Rectal smooth muscle tissue (tissue), 1 donor: Measurements from ENCODE around the gene CCDC38.

ENCODE experiments used
- H3K27ac ChIP-seq: one replicate; pipeline ENCODE4 v1.7.0; 2013; ENCODE audit warnings: low read depth, low read length, inconsistent platforms
- H3K27me3 ChIP-seq: one replicate; pipeline ENCODE4 v1.7.0; 2013; ENCODE audit warnings: low read length; ENCODE audit not compliant: control insufficient read depth, insufficient read depth
- H3K36me3 ChIP-seq: one replicate; pipeline ENCODE4 v1.7.0; 2013; ENCODE audit warnings: low read length; ENCODE audit not compliant: control insufficient read depth, insufficient read depth
- H3K4me1 ChIP-seq: one replicate; pipeline ENCODE4 v1.7.0; 2013; ENCODE audit warnings: low read length; ENCODE audit not compliant: control insufficient read depth, insufficient read depth
- H3K4me3 ChIP-seq: one replicate; pipeline ENCODE4 v1.7.0; 2013; ENCODE audit warnings: low read length
- H3K9ac ChIP-seq: one replicate; pipeline ENCODE4 v1.7.0; 2013; ENCODE audit warnings: low read length

The CCDC38 gene

GRCh38 chr12:95942524-95943329 is at the start of gene CCDC38:
Gene CCDC38, minus strand, starts transcription at chr12:95942614. Its CDS starts 6,105 bp downstream, at chr12:95936509.
- peak within 1 kb of the TSS; percentile 90 for H3K27ac ChIP-seq
- H3K4me3 ChIP-seq = peak within 1 kb of the TSS; percentile 92
- no peaks in the 10 kb centered on the region for H3K4me1 ChIP-seq
- no peaks in the 10 kb centered on the region for H3K36me3 ChIP-seq
- peak within 1 kb of the TSS; percentile 83 for H3K9ac ChIP-seq
- H3K27me3 ChIP-seq = no peaks in the 10 kb centered on the region

GRCh38 chr12:95990136-95990535 is 47.7 kb upstream of the CCDC38 start:
- no peak overlapping the region for H3K9ac ChIP-seq
- H3K27me3 ChIP-seq = no peaks in the 10 kb centered on the region
- H3K36me3 ChIP-seq = no peaks in the 10 kb centered on the region
- no peaks in the 10 kb centered on the region for H3K4me1 ChIP-seq
- no peak overlapping the region for H3K27ac ChIP-seq
- no peak overlapping the region for H3K4me3 ChIP-seq

GRCh38 chr12:95989504-95990123 is 47.2 kb upstream of the CCDC38 start:
- no peaks in the 10 kb centered on the region for H3K27me3 ChIP-seq
- H3K4me1 ChIP-seq = no peaks in the 10 kb centered on the region
- no peak overlapping the region for H3K27ac ChIP-seq
- H3K4me3 ChIP-seq = no peak overlapping the region
- no peak overlapping the region for H3K9ac ChIP-seq
- H3K36me3 ChIP-seq = no peaks in the 10 kb centered on the region

DNA sequence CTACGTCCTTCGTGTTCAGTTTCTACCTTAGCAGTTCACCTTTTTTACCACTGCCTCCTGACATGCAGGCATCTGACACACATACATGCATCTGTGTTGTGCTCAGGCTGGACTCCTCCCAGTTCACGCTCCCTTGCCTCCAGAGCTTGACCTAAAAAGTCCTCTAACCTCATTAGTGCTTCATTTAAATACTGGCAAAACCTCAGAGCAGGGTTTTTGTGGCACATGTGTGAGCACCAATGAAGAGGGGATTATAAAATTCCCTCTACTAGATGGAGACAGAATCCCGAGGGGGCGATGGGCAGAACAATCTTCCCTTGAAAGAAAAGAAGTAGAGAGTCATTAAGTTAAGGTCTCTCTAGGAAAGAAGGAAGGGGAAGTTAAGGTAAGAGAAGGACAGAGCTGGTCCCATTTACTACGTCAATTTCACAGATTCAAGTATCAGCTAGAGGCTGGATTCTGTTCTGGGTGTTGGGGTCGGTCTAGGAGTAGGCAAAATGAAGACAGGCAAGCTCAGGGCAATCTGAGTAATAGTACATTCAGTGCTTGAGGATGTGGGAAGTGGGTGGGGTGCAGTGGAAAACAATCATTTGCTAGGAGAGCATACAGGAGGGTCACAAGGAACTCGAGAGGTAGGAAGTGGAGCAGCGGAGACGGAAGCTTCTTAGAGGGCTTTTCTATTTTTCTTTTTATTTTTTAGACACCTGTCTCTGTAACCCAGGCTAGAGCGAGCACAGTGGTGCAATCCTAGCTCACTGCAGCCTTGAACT is 46.3 kb upstream of the CCDC38 start:
- H3K27ac ChIP-seq = no peak overlapping the region
- no peaks in the 10 kb centered on the region for H3K36me3 ChIP-seq
- H3K27me3 ChIP-seq = no peaks in the 10 kb centered on the region
- H3K9ac ChIP-seq = no peak overlapping the region
- H3K4me3 ChIP-seq = no peak overlapping the region
- no peaks in the 10 kb centered on the region for H3K4me1 ChIP-seq

DNA sequence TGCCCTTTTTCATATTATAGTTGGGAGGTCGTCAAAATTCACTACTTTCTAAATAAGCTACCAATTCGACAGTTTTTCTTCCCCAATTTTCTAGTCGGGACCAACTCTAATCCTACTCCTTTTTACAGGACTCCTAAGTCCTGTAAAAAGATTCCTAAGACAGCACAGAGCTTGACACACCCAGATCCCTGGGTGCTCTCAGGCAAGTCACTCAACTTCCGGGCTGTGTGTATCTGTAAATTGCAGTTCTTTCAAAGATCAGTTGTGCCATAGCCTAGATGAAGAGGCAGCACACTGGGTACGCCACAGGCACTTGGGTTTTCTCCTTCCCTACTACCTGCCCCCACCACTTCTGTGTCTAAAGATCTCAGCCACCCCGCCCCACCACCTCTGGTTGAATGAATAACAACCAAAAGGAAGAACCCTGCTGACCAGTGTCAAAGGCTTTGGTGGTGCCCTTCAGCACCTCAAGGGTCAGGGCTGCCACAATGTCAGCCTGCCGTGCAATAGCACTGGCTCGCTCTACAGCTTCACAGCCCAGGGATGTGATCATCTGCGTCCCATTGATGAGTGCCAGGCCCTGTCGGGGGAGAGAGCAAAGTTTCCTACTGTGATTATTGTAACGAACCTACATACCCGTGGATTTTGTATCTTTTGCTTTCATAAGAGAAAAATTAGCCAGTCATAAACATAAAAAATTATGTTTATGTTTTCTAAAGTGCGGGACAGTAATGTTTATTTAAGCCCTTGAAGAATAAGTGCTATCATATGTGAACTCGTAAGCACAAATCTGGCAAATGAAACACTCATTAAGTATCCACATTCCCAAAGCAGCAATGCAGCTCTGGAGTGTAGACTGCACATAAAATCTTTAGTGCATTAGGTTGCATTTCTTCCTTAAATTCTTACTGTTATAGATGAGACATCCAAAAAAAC is 44.5 kb upstream of the CCDC38 start:
- Histone ChIP-seq H3K27me3 (no peaks in the 10 kb centered on the region), H3K4me1 (no peaks in the 10 kb centered on the region), H3K36me3 (no peaks in the 10 kb centered on the region), H3K9ac (no peak overlapping the region), H3K4me3 (no peak overlapping the region), H3K27ac (no peak overlapping the region)

DNA sequence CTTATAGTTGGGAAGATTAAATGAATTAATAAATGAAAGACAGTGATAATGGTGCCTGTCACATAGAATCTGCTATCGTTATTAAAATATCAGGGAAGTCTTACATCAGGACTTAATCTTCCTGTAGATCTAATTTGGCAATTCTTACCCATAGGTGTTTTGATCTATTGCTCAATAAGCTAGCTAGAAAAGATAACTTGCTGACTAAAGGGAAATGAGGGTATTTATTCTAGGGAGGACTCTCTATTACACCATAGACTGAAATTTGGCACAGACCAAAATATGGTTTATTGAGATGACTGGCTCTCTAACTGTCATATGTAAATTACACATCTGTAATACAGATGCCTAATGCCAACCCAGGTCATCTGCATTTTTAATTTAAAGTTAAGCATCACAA is 42.3 kb upstream of the CCDC38 start:
- H3K27me3 ChIP-seq = no peaks in the 10 kb centered on the region
- H3K4me3 ChIP-seq = no peak overlapping the region
- no peaks in the 10 kb centered on the region for H3K36me3 ChIP-seq
- H3K27ac ChIP-seq = no peak overlapping the region
- no peak overlapping the region for H3K9ac ChIP-seq
- H3K4me1 ChIP-seq = no peaks in the 10 kb centered on the region

DNA sequence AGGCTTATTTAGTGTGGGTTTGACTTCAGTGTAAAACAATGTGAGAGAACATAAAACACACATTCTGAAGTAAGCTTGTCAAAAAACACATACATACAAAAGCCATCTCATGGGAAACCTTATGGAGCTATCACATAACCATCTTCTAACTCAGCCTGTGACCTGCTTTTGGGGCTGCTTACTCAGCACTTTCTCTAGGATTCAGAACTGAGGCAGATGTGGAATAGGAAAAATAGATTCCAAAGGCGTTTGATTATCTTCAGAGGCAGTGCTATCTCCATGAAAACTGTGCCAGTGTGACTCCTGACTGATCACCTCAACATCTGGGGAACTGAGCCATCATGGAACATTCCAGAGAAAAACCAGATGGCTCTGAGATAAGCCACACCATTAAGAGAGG is 40.2 kb upstream of the CCDC38 start:
- Histone ChIP-seq H3K27me3 (no peaks in the 10 kb centered on the region), H3K9ac (no peak overlapping the region), H3K36me3 (no peaks in the 10 kb centered on the region), H3K4me1 (no peaks in the 10 kb centered on the region), H3K4me3 (no peak overlapping the region), H3K27ac (no peak overlapping the region)

GRCh38 chr12:95980437-95980836 is 38.0 kb upstream of the CCDC38 start:
- H3K9ac ChIP-seq = no peak overlapping the region
- no peak overlapping the region for H3K27ac ChIP-seq
- no peaks in the 10 kb centered on the region for H3K36me3 ChIP-seq
- no peak overlapping the region for H3K4me3 ChIP-seq
- no peaks in the 10 kb centered on the region for H3K4me1 ChIP-seq
- no peaks in the 10 kb centered on the region for H3K27me3 ChIP-seq

- Histone ChIP-seq H3K4me3 (no peak overlapping the region), H3K36me3 (no peaks in the 10 kb centered on the region), H3K27me3 (no peaks in the 10 kb centered on the region), H3K9ac (no peak overlapping the region), H3K4me1 (no peaks in the 10 kb centered on the region), H3K27ac (no peak overlapping the region)
These were observed 36.4 kb upstream of the CCDC38 start for GRCh38 chr12:95978774-95979173.

DNA sequence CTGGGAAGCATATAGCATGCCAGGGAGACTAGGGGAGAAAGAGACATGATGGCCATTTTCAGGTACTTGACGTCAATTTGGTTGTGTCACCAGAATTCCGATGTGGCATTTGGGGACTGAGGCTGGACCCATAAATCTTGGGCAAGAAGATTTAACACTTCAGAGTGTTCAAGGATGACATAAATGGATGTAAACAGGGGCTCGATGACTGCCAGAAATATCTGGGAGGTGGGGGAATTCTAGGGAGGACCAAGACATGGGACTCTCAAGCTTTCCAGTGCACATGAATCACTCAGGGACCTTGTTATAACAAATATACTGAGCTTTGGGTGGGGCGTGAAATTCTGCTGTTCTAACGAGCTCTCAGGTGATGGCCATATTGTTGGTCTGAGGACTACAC is 35.9 kb upstream of the CCDC38 start:
- Histone ChIP-seq H3K9ac (no peak overlapping the region), H3K27me3 (no peaks in the 10 kb centered on the region), H3K4me1 (no peaks in the 10 kb centered on the region), H3K27ac (no peak overlapping the region), H3K36me3 (no peaks in the 10 kb centered on the region), H3K4me3 (no peak overlapping the region)

GRCh38 chr12:95977764-95978305 is 35.4 kb upstream of the CCDC38 start:
- Histone ChIP-seq H3K4me1 (no peaks in the 10 kb centered on the region), H3K4me3 (no peak overlapping the region), H3K36me3 (no peaks in the 10 kb centered on the region)

More at GRCh38 chr12:95977764-95978305, 35.4 kb upstream of the CCDC38 start:
- Histone ChIP-seq H3K9ac (no peak overlapping the region), H3K27ac (no peak overlapping the region), H3K27me3 (no peaks in the 10 kb centered on the region)
